H9 (cell line): ENCODE data around the gene IQCB1. TPM values are rescaled to one million over a fixed set of nuclear protein-coding genes. Genes with fewer than 3 reads are reported as not detected.

ENCODE experiments used
- DNase-seq: peaks from one replicate; pipeline ENCODE4 v3.0.0-alpha.2; 2017
- H2AFZ ChIP-seq: one replicate; pipeline ENCODE4 v1.6.1; 2013; ENCODE audit warnings: mild to moderate bottlenecking, low read length, control low read depth, moderate library complexity
- H2AK5ac ChIP-seq: 2 replicates; pipeline ENCODE4 v1.6.1; 2013; ENCODE audit warnings: low read length, control low read depth, mixed read lengths; ENCODE audit not compliant: insufficient read length
- H2BK120ac ChIP-seq: one replicate; pipeline ENCODE4 v1.6.1; 2013; ENCODE audit warnings: low read depth, mild to moderate bottlenecking, low read length, control low read depth, inconsistent platforms; ENCODE audit not compliant: poor library complexity, severe bottlenecking
- H2BK12ac ChIP-seq: 2 replicates; pipeline ENCODE4 v1.6.1; 2013; ENCODE audit warnings: low read length, control low read depth, mixed read lengths, low read depth; ENCODE audit not compliant: insufficient read length
- H2BK15ac ChIP-seq: 2 replicates; pipeline ENCODE4 v1.6.1; 2013; ENCODE audit warnings: low read depth, low read length, control low read depth
- H2BK20ac ChIP-seq: one replicate; pipeline ENCODE4 v1.6.1; 2013; ENCODE audit warnings: low read depth, mild to moderate bottlenecking, low read length, control low read depth, inconsistent platforms; ENCODE audit not compliant: poor library complexity, severe bottlenecking
- H2BK5ac ChIP-seq: 2 replicates; pipeline ENCODE4 v1.6.1; 2013; ENCODE audit warnings: low read length, control low read depth, mixed read lengths; ENCODE audit not compliant: insufficient read length
- H3K14ac ChIP-seq: 2 replicates; pipeline ENCODE4 v1.6.1; 2013; ENCODE audit warnings: low read length, control low read depth; ENCODE audit not compliant: insufficient read depth
- H3K18ac ChIP-seq: 2 replicates; pipeline ENCODE4 v1.6.1; 2013; ENCODE audit warnings: low read depth, mild to moderate bottlenecking, mixed read lengths, low read length, control low read depth; ENCODE audit not compliant: insufficient read length
- H3K23ac ChIP-seq: 2 replicates; pipeline ENCODE4 v1.6.1; 2013; ENCODE audit warnings: low read length, control low read depth, mixed read lengths, low read depth; ENCODE audit not compliant: insufficient read length
- H3K23me2 ChIP-seq: 2 replicates; pipeline ENCODE4 v1.6.1; 2013; ENCODE audit warnings: low read depth, mild to moderate bottlenecking, mixed read lengths, low read length, control low read depth; ENCODE audit not compliant: insufficient read length, poor library complexity, severe bottlenecking
- H3K27ac ChIP-seq: 2 replicates; pipeline ENCODE4 v1.5.1; 2013; ENCODE audit warnings: low read length, control low read depth, mixed read lengths, low read depth; ENCODE audit not compliant: insufficient read length
- H3K27me3 ChIP-seq: 2 replicates; pipeline ENCODE4 v1.6.1; 2013; ENCODE audit warnings: low read length, control low read depth, inconsistent platforms; ENCODE audit not compliant: insufficient read depth
- H3K4ac ChIP-seq: 2 replicates; pipeline ENCODE4 v1.6.1; 2013; ENCODE audit warnings: low read depth, mild to moderate bottlenecking, control low read depth, inconsistent platforms, low read length, moderate library complexity
- H3K4me1 ChIP-seq: 2 replicates; pipeline ENCODE4 v1.6.1; 2013; ENCODE audit warnings: low read length, control low read depth, inconsistent platforms; ENCODE audit not compliant: insufficient read depth
- H3K4me2 ChIP-seq: 2 replicates; pipeline ENCODE4 v1.6.1; 2013; ENCODE audit warnings: low read length, control low read depth, mixed read lengths; ENCODE audit not compliant: insufficient read length, insufficient read depth
- H3K56ac ChIP-seq: 2 replicates; pipeline ENCODE4 v1.6.1; 2013; ENCODE audit warnings: low read depth, mild to moderate bottlenecking, mixed read lengths, low read length, control low read depth; ENCODE audit not compliant: insufficient read length
- H3K79me1 ChIP-seq: 2 replicates; pipeline ENCODE4 v1.6.1; 2013; ENCODE audit warnings: low read depth, mild to moderate bottlenecking, moderate library complexity, low read length, control low read depth, inconsistent platforms; ENCODE audit not compliant: insufficient read depth, poor library complexity, severe bottlenecking
- H3K79me2 ChIP-seq: 2 replicates; pipeline ENCODE4 v1.6.1; 2013; ENCODE audit warnings: low read length, control low read depth, inconsistent platforms; ENCODE audit not compliant: insufficient read depth
- H3K9ac ChIP-seq: 2 replicates; pipeline ENCODE4 v1.6.1; 2013; ENCODE audit warnings: low read length, control low read depth, mixed read lengths; ENCODE audit not compliant: insufficient read length; ENCODE audit errors: extremely low read depth
- H3K9me3 ChIP-seq: one replicate; pipeline ENCODE4 v1.6.1; 2013; ENCODE audit warnings: low read depth, low read length, inconsistent platforms; ENCODE audit not compliant: control insufficient read depth
- H3T11ph ChIP-seq: one replicate; pipeline ENCODE4 v1.6.1; 2013; ENCODE audit warnings: mild to moderate bottlenecking, low read length, control low read depth, inconsistent platforms
- H4K20me1 ChIP-seq: one replicate; pipeline ENCODE4 v1.6.1; 2013; ENCODE audit not compliant: control insufficient read depth, insufficient read length, insufficient read depth
- H4K5ac ChIP-seq: 2 replicates; pipeline ENCODE4 v1.6.1; 2013; ENCODE audit warnings: low read depth, mild to moderate bottlenecking, mixed read lengths, low read length, control low read depth; ENCODE audit not compliant: insufficient read length
- H4K8ac ChIP-seq: replicated peaks from 2 replicates; pipeline ENCODE4 v1.6.1; 2013; ENCODE audit warnings: low read length, control low read depth, mixed read lengths, low read depth; ENCODE audit not compliant: insufficient read length
- H4K91ac ChIP-seq: 2 replicates; pipeline ENCODE4 v1.6.1; 2013; ENCODE audit warnings: low read depth, mild to moderate bottlenecking, moderate library complexity, mixed read lengths, low read length, control low read depth; ENCODE audit not compliant: insufficient read length
- H3K27ac Mint-ChIP-seq, 3 experiments: 2 replicates in 2 of 3; 3 replicates in 1 of 3; pipeline ENCODE4 v1.8.0; 2020 to 2021; ENCODE audit warnings: mixed read lengths in 3 of 3, mild to moderate bottlenecking in 1 of 3, moderate library complexity in 1 of 3
- H3K27me3 Mint-ChIP-seq: 2 replicates; pipeline ENCODE4 v1.8.0; 2021; ENCODE audit warnings: low read depth, mild to moderate bottlenecking, moderate library complexity, mixed read lengths
- H3K36me3 Mint-ChIP-seq, 3 experiments: 2 replicates in 2 of 3; 3 replicates in 1 of 3; pipeline ENCODE4 v1.8.0; 2020 to 2021; ENCODE audit warnings: low read depth in 3 of 3, mixed read lengths in 3 of 3; ENCODE audit not compliant: insufficient read depth in 1 of 3
- H3K4me1 Mint-ChIP-seq, 2 experiments: 2 replicates each; pipeline ENCODE4 v1.8.0; 2020; ENCODE audit warnings: mixed read lengths in 2 of 2
- H3K4me3 Mint-ChIP-seq, 2 experiments: 2 replicates in 1 of 2; 3 replicates in 1 of 2; pipeline ENCODE4 v1.8.0; 2020 to 2021; ENCODE audit warnings: mild to moderate bottlenecking in 2 of 2, mixed read lengths in 2 of 2, moderate library complexity in 1 of 2
- H3K9me3 Mint-ChIP-seq, 2 experiments: 2 replicates in 1 of 2; 3 replicates in 1 of 2; pipeline ENCODE4 v1.8.0; 2020; ENCODE audit warnings: mild to moderate bottlenecking in 2 of 2, mixed read lengths in 2 of 2, moderate library complexity in 1 of 2
- WGBS: extraction: QIAGEN DNeasy Blood & Tissue Kit; methylation state at CpG from one replicate; pipeline ENCODE4 v1.1.7; 2013; ENCODE audit warnings: missing lambda C conversion rate, low lambda C conversion rate, mixed read lengths; ENCODE audit not compliant: insufficient read length; ENCODE audit errors: extremely low coverage; 5-methylcytosine and 5-hydroxymethylcytosine counted together
- total RNA-seq: library from RNA; stranded (reverse); gene quantifications from 2 replicates; pipeline ENCODE4 v1.2.1, GENCODE V29; 2021
- TF ChIP-seq, protein P1 (sequence below): fragments of 200-600 bp; sonication (generic); conservative IDR thresholded peaks from 3 replicates; pipeline ENCODE4 v1.8.0; 2021; ENCODE audit warnings: antibody characterized with exemption, mild to moderate bottlenecking

IQCB1 gene
- total RNA-seq, 1 experiment from 2014 or later: 35.8 TPM

- H2BK20ac ChIP-seq: no peak overlapping the region
- H2BK15ac ChIP-seq: no peak overlapping the region
- H4K5ac ChIP-seq: no peak overlapping the region
- no peak overlapping the region for H3K27ac ChIP-seq
- H2AK5ac ChIP-seq: no peak overlapping the region
- no peak overlapping the region for H3T11ph ChIP-seq
- H3K4me3 Mint-ChIP-seq: peak overlapping the region; percentile 95
- H3K27me3 Mint-ChIP-seq: peaks cover 14% of the 10 kb centered on the region
- H3K36me3 Mint-ChIP-seq: peaks cover 2 to 23% (median 12%) of the 10 kb centered on the region in 3 experiments; a peak in 6 of 7 replicates
- peak overlapping the region; percentile 91 for H3K4me2 ChIP-seq
- peaks cover 2% of the 10 kb centered on the region; the same call in 1 of the 2 replicates for H3K4me1 ChIP-seq
- no peaks in the 10 kb centered on the region for H3K27me3 ChIP-seq
- peak overlapping the region; percentile 92 for H3K9ac ChIP-seq
- peak overlapping the region; percentile 42 to 96 (median 68); a peak in 4 of 7 replicates for H3K27ac Mint-ChIP-seq
- no peaks in the 10 kb centered on the region for H3K9me3 Mint-ChIP-seq
- no peak overlapping the region for H4K8ac ChIP-seq
- H3K79me1 ChIP-seq: peaks cover 6% of the 10 kb centered on the region
- H3K14ac ChIP-seq: peak overlapping the region; percentile 67; the same call in 1 of the 2 replicates
- H3K4ac ChIP-seq: no peak overlapping the region
- H3K23ac ChIP-seq: no peak overlapping the region
- no peak overlapping the region for H3K56ac ChIP-seq
- H2BK120ac ChIP-seq: no peak overlapping the region
- TF ChIP-seq, protein P1, sequence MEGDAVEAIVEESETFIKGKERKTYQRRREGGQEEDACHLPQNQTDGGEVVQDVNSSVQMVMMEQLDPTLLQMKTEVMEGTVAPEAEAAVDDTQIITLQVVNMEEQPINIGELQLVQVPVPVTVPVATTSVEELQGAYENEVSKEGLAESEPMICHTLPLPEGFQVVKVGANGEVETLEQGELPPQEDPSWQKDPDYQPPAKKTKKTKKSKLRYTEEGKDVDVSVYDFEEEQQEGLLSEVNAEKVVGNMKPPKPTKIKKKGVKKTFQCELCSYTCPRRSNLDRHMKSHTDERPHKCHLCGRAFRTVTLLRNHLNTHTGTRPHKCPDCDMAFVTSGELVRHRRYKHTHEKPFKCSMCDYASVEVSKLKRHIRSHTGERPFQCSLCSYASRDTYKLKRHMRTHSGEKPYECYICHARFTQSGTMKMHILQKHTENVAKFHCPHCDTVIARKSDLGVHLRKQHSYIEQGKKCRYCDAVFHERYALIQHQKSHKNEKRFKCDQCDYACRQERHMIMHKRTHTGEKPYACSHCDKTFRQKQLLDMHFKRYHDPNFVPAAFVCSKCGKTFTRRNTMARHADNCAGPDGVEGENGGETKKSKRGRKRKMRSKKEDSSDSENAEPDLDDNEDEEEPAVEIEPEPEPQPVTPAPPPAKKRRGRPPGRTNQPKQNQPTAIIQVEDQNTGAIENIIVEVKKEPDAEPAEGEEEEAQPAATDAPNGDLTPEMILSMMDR: no peak
- WGBS: no CpG with 5 or more reads among the region's 15 CpGs
- no peak overlapping the region for H4K91ac ChIP-seq
- peak overlapping the region; percentile 32 for H3K18ac ChIP-seq
- no peaks in the 10 kb centered on the region for H4K20me1 ChIP-seq
- H3K23me2 ChIP-seq: peaks cover 6% of the 10 kb centered on the region
- no peak for DNase-seq
- H2AFZ ChIP-seq: peak overlapping the region; percentile 42
- H3K79me2 ChIP-seq: peaks cover 3% of the 10 kb centered on the region; the same call in 1 of the 2 replicates
- no peak overlapping the region for H2BK12ac ChIP-seq
- H3K4me1 Mint-ChIP-seq: peaks cover 22 to 23% of the 10 kb centered on the region in 2 experiments
- H2BK5ac ChIP-seq: no peak overlapping the region
- no peaks in the 10 kb centered on the region for H3K9me3 ChIP-seq
Observed at GRCh38 chr3:121834157-121834670, 646 bp downstream of the IQCB1 start.
